Sigmoid colon (tissue), 4 donors: ENCODE measurements around the gene OR2AE1.

Experiments
- EP300 ChIP-seq, 4 donors: sonication (generic); formaldehyde crosslinking; IDR thresholded peaks; one replicate each; pipeline ENCODE4 v1.6.1; 2017; ENCODE audit warnings: antibody characterized with exemption in 4 of 4
- POLR2A ChIP-seq, 2 donors: fragments of 450-650 bp; IDR thresholded peaks; one replicate each; pipeline ENCODE4 v1.6.1; 2016; ENCODE audit warnings: antibody characterized with exemption in 2 of 2, mild to moderate bottlenecking in 2 of 2, moderate library complexity in 2 of 2
- POLR2AphosphoS5 ChIP-seq, 4 donors: sonication (generic); formaldehyde crosslinking; IDR thresholded peaks; one replicate each; pipeline ENCODE4 v1.6.1; 2017; ENCODE audit warnings: antibody characterized with exemption in 4 of 4
- TF ChIP-seq, protein P1 (sequence below), 4 experiments: fragments of 450-650 bp in 3 of 4; fragments of 200-600 bp in 1 of 4; IDR thresholded peaks; one replicate each; pipeline ENCODE4 v1.5.1; 2016 to 2019; ENCODE audit warnings: antibody characterized with exemption in 4 of 4, mild to moderate bottlenecking in 3 of 4, moderate library complexity in 2 of 4

DNA sequence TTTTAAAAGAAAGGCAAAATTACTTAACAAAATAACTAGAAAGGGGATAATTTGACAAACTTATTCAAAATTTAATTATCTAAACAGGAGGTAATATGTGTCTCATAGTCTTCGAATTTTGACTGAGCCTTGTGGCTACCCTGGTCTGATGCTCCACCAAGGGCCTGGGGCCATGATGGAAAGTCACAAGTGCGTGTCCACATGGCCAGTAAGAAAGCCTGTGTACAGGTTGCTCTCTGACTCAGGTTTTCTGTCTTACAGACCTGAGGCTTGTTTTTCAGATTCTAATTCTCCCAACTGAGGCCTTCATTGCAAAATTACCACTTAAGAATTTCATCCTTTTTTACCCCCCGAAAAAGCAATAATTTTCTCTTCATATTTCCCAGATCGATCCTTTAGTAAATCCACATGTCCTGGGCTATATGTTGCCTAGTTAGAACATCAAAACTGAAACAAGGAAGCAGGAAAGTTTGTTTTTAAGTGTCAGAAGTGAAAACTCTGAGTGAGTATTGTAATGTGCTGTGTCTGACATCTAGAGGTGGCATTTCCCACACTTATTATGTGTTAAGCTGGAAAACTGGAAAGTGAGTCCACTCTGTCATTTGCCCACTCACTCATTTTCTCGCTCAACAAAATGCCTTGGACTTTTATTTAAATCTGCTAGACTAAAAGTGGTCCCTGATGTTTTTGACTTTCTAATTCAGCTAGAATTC is 39.0 kb downstream of the OR2AE1 start:
- TF ChIP-seq, protein P1, sequence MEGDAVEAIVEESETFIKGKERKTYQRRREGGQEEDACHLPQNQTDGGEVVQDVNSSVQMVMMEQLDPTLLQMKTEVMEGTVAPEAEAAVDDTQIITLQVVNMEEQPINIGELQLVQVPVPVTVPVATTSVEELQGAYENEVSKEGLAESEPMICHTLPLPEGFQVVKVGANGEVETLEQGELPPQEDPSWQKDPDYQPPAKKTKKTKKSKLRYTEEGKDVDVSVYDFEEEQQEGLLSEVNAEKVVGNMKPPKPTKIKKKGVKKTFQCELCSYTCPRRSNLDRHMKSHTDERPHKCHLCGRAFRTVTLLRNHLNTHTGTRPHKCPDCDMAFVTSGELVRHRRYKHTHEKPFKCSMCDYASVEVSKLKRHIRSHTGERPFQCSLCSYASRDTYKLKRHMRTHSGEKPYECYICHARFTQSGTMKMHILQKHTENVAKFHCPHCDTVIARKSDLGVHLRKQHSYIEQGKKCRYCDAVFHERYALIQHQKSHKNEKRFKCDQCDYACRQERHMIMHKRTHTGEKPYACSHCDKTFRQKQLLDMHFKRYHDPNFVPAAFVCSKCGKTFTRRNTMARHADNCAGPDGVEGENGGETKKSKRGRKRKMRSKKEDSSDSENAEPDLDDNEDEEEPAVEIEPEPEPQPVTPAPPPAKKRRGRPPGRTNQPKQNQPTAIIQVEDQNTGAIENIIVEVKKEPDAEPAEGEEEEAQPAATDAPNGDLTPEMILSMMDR (IDR thresholded peaks at IDR 0.05), result peak in 2 of 4 experiments; percentile 12 to 21
- TF ChIP-seq POLR2A (IDR thresholded peaks at IDR 0.05), result no peak
- TF ChIP-seq POLR2AphosphoS5 (IDR thresholded peaks at IDR 0.05), result no peak
- TF ChIP-seq EP300 (IDR thresholded peaks at IDR 0.05), result no peak
